H9 (cell line): ENCODE results near the gene FUT9. TPM values are rescaled to one million over a fixed set of nuclear protein-coding genes. Genes with fewer than 3 reads are reported as not detected.

Experiments
- DNase-seq: peaks from one replicate; pipeline ENCODE4 v3.0.0-alpha.2; 2017
- H2AFZ ChIP-seq: one replicate; pipeline ENCODE4 v1.6.1; 2013; ENCODE audit warnings: mild to moderate bottlenecking, low read length, control low read depth, moderate library complexity
- H2AK5ac ChIP-seq: 2 replicates; pipeline ENCODE4 v1.6.1; 2013; ENCODE audit warnings: low read length, control low read depth, mixed read lengths; ENCODE audit not compliant: insufficient read length
- H2BK120ac ChIP-seq: one replicate; pipeline ENCODE4 v1.6.1; 2013; ENCODE audit warnings: low read depth, mild to moderate bottlenecking, low read length, control low read depth, inconsistent platforms; ENCODE audit not compliant: poor library complexity, severe bottlenecking
- H2BK12ac ChIP-seq: 2 replicates; pipeline ENCODE4 v1.6.1; 2013; ENCODE audit warnings: low read length, control low read depth, mixed read lengths, low read depth; ENCODE audit not compliant: insufficient read length
- H2BK15ac ChIP-seq: 2 replicates; pipeline ENCODE4 v1.6.1; 2013; ENCODE audit warnings: low read depth, low read length, control low read depth
- H2BK20ac ChIP-seq: one replicate; pipeline ENCODE4 v1.6.1; 2013; ENCODE audit warnings: low read depth, mild to moderate bottlenecking, low read length, control low read depth, inconsistent platforms; ENCODE audit not compliant: poor library complexity, severe bottlenecking
- H2BK5ac ChIP-seq: 2 replicates; pipeline ENCODE4 v1.6.1; 2013; ENCODE audit warnings: low read length, control low read depth, mixed read lengths; ENCODE audit not compliant: insufficient read length
- H3K14ac ChIP-seq: 2 replicates; pipeline ENCODE4 v1.6.1; 2013; ENCODE audit warnings: low read length, control low read depth; ENCODE audit not compliant: insufficient read depth
- H3K18ac ChIP-seq: 2 replicates; pipeline ENCODE4 v1.6.1; 2013; ENCODE audit warnings: low read depth, mild to moderate bottlenecking, mixed read lengths, low read length, control low read depth; ENCODE audit not compliant: insufficient read length
- H3K23ac ChIP-seq: 2 replicates; pipeline ENCODE4 v1.6.1; 2013; ENCODE audit warnings: low read length, control low read depth, mixed read lengths, low read depth; ENCODE audit not compliant: insufficient read length
- H3K23me2 ChIP-seq: 2 replicates; pipeline ENCODE4 v1.6.1; 2013; ENCODE audit warnings: low read depth, mild to moderate bottlenecking, mixed read lengths, low read length, control low read depth; ENCODE audit not compliant: insufficient read length, poor library complexity, severe bottlenecking
- H3K27ac ChIP-seq: 2 replicates; pipeline ENCODE4 v1.5.1; 2013; ENCODE audit warnings: low read length, control low read depth, mixed read lengths, low read depth; ENCODE audit not compliant: insufficient read length
- H3K27me3 ChIP-seq: 2 replicates; pipeline ENCODE4 v1.6.1; 2013; ENCODE audit warnings: low read length, control low read depth, inconsistent platforms; ENCODE audit not compliant: insufficient read depth
- H3K4ac ChIP-seq: 2 replicates; pipeline ENCODE4 v1.6.1; 2013; ENCODE audit warnings: low read depth, mild to moderate bottlenecking, control low read depth, inconsistent platforms, low read length, moderate library complexity
- H3K4me1 ChIP-seq: 2 replicates; pipeline ENCODE4 v1.6.1; 2013; ENCODE audit warnings: low read length, control low read depth, inconsistent platforms; ENCODE audit not compliant: insufficient read depth
- H3K4me2 ChIP-seq: 2 replicates; pipeline ENCODE4 v1.6.1; 2013; ENCODE audit warnings: low read length, control low read depth, mixed read lengths; ENCODE audit not compliant: insufficient read length, insufficient read depth
- H3K56ac ChIP-seq: 2 replicates; pipeline ENCODE4 v1.6.1; 2013; ENCODE audit warnings: low read depth, mild to moderate bottlenecking, mixed read lengths, low read length, control low read depth; ENCODE audit not compliant: insufficient read length
- H3K79me1 ChIP-seq: 2 replicates; pipeline ENCODE4 v1.6.1; 2013; ENCODE audit warnings: low read depth, mild to moderate bottlenecking, moderate library complexity, low read length, control low read depth, inconsistent platforms; ENCODE audit not compliant: insufficient read depth, poor library complexity, severe bottlenecking
- H3K79me2 ChIP-seq: 2 replicates; pipeline ENCODE4 v1.6.1; 2013; ENCODE audit warnings: low read length, control low read depth, inconsistent platforms; ENCODE audit not compliant: insufficient read depth
- H3K9ac ChIP-seq: 2 replicates; pipeline ENCODE4 v1.6.1; 2013; ENCODE audit warnings: low read length, control low read depth, mixed read lengths; ENCODE audit not compliant: insufficient read length; ENCODE audit errors: extremely low read depth
- H3K9me3 ChIP-seq: one replicate; pipeline ENCODE4 v1.6.1; 2013; ENCODE audit warnings: low read depth, low read length, inconsistent platforms; ENCODE audit not compliant: control insufficient read depth
- H3T11ph ChIP-seq: one replicate; pipeline ENCODE4 v1.6.1; 2013; ENCODE audit warnings: mild to moderate bottlenecking, low read length, control low read depth, inconsistent platforms
- H4K20me1 ChIP-seq: one replicate; pipeline ENCODE4 v1.6.1; 2013; ENCODE audit not compliant: control insufficient read depth, insufficient read length, insufficient read depth
- H4K5ac ChIP-seq: 2 replicates; pipeline ENCODE4 v1.6.1; 2013; ENCODE audit warnings: low read depth, mild to moderate bottlenecking, mixed read lengths, low read length, control low read depth; ENCODE audit not compliant: insufficient read length
- H4K8ac ChIP-seq: replicated peaks from 2 replicates; pipeline ENCODE4 v1.6.1; 2013; ENCODE audit warnings: low read length, control low read depth, mixed read lengths, low read depth; ENCODE audit not compliant: insufficient read length
- H4K91ac ChIP-seq: 2 replicates; pipeline ENCODE4 v1.6.1; 2013; ENCODE audit warnings: low read depth, mild to moderate bottlenecking, moderate library complexity, mixed read lengths, low read length, control low read depth; ENCODE audit not compliant: insufficient read length
- H3K27ac Mint-ChIP-seq, 3 experiments: 2 replicates in 2 of 3; 3 replicates in 1 of 3; pipeline ENCODE4 v1.8.0; 2020 to 2021; ENCODE audit warnings: mixed read lengths in 3 of 3, mild to moderate bottlenecking in 1 of 3, moderate library complexity in 1 of 3
- H3K27me3 Mint-ChIP-seq: 2 replicates; pipeline ENCODE4 v1.8.0; 2021; ENCODE audit warnings: low read depth, mild to moderate bottlenecking, moderate library complexity, mixed read lengths
- H3K36me3 Mint-ChIP-seq, 3 experiments: 2 replicates in 2 of 3; 3 replicates in 1 of 3; pipeline ENCODE4 v1.8.0; 2020 to 2021; ENCODE audit warnings: low read depth in 3 of 3, mixed read lengths in 3 of 3; ENCODE audit not compliant: insufficient read depth in 1 of 3
- H3K4me1 Mint-ChIP-seq, 2 experiments: 2 replicates each; pipeline ENCODE4 v1.8.0; 2020; ENCODE audit warnings: mixed read lengths in 2 of 2
- H3K4me3 Mint-ChIP-seq, 2 experiments: 2 replicates in 1 of 2; 3 replicates in 1 of 2; pipeline ENCODE4 v1.8.0; 2020 to 2021; ENCODE audit warnings: mild to moderate bottlenecking in 2 of 2, mixed read lengths in 2 of 2, moderate library complexity in 1 of 2
- H3K9me3 Mint-ChIP-seq, 2 experiments: 2 replicates in 1 of 2; 3 replicates in 1 of 2; pipeline ENCODE4 v1.8.0; 2020; ENCODE audit warnings: mild to moderate bottlenecking in 2 of 2, mixed read lengths in 2 of 2, moderate library complexity in 1 of 2
- WGBS: extraction: QIAGEN DNeasy Blood & Tissue Kit; methylation state at CpG from one replicate; pipeline ENCODE4 v1.1.7; 2013; ENCODE audit warnings: missing lambda C conversion rate, low lambda C conversion rate, mixed read lengths; ENCODE audit not compliant: insufficient read length; ENCODE audit errors: extremely low coverage; 5-methylcytosine and 5-hydroxymethylcytosine counted together
- total RNA-seq: library from RNA; stranded (reverse); gene quantifications from 2 replicates; pipeline ENCODE4 v1.2.1, GENCODE V29; 2021
- TF ChIP-seq, protein P1 (sequence below): fragments of 200-600 bp; sonication (generic); conservative IDR thresholded peaks from 3 replicates; pipeline ENCODE4 v1.8.0; 2021; ENCODE audit warnings: antibody characterized with exemption, mild to moderate bottlenecking

Gene FUT9
- total RNA-seq, 1 experiment from 2014 or later: 1.6 TPM

DNA sequence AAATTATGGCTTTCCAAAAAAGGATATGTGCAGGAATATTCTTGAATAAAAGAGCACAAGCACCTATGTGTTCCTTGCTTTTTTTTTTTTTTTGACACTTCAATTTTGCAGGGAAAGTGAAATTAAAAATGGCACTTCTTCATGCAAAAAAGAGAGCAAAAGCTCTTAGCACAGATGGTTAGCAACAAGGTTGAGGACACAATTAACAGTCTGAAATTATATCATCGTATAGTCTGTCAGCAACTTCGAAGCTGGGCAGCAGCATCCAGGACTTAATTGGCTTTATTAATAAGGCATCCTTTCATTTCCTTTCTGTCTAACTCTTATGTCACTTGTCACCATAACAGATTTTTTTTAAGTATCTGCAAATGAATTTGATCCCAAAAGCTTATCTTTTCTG is 122.6 kb downstream of the FUT9 start:
- no peak overlapping the region for H3K4me2 ChIP-seq

More for the DNA sequence above, 122.6 kb downstream of the FUT9 start:
- Histone ChIP-seq H3K23me2 (no peaks in the 10 kb centered on the region), H3K14ac (no peak overlapping the region), H3K27ac (no peak overlapping the region), H4K5ac (no peak overlapping the region), H3K56ac (no peak overlapping the region), H3K79me2 (no peaks in the 10 kb centered on the region), H2BK15ac (no peak overlapping the region), H3K79me1 (no peaks in the 10 kb centered on the region), H3K18ac (no peak overlapping the region), H2AK5ac (no peak overlapping the region), H3K23ac (no peak overlapping the region), H4K91ac (no peak overlapping the region), H2BK20ac (no peak overlapping the region), H3T11ph (no peak overlapping the region), H3K9ac (no peak overlapping the region), H2BK120ac (no peak overlapping the region), H3K4ac (no peak overlapping the region), H3K9me3 (no peaks in the 10 kb centered on the region), H4K20me1 (no peaks in the 10 kb centered on the region), H3K27me3 (no peaks in the 10 kb centered on the region), H2AFZ (no peak overlapping the region), H2BK5ac (no peak overlapping the region), H2BK12ac (no peak overlapping the region), H3K4me1 (no peaks in the 10 kb centered on the region), H4K8ac (no peak overlapping the region)
- H3K27ac Mint-ChIP-seq: no peak overlapping the region
- no CpG with 5 or more reads among the region's 2 CpGs for WGBS
- H3K9me3 Mint-ChIP-seq: peaks cover 17 to 18% of the 10 kb centered on the region in 2 experiments
- peaks cover 15 to 21% (median 19%) of the 10 kb centered on the region in 3 experiments for H3K36me3 Mint-ChIP-seq
- H3K4me1 Mint-ChIP-seq: no peaks in the 10 kb centered on the region
- H3K4me3 Mint-ChIP-seq: no peak overlapping the region
- no peaks in the 10 kb centered on the region for H3K27me3 Mint-ChIP-seq
- no peak for DNase-seq
- TF ChIP-seq, protein P1, sequence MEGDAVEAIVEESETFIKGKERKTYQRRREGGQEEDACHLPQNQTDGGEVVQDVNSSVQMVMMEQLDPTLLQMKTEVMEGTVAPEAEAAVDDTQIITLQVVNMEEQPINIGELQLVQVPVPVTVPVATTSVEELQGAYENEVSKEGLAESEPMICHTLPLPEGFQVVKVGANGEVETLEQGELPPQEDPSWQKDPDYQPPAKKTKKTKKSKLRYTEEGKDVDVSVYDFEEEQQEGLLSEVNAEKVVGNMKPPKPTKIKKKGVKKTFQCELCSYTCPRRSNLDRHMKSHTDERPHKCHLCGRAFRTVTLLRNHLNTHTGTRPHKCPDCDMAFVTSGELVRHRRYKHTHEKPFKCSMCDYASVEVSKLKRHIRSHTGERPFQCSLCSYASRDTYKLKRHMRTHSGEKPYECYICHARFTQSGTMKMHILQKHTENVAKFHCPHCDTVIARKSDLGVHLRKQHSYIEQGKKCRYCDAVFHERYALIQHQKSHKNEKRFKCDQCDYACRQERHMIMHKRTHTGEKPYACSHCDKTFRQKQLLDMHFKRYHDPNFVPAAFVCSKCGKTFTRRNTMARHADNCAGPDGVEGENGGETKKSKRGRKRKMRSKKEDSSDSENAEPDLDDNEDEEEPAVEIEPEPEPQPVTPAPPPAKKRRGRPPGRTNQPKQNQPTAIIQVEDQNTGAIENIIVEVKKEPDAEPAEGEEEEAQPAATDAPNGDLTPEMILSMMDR: no peak
